GM12878 (cell line): ENCODE measurements around the gene TMEM178A.

Source experiments
- TF ChIP-seq, protein P1 (sequence below), 3 experiments: IDR thresholded peaks in 2 of 3; conservative IDR thresholded peaks in 1 of 3; 2 replicates each; pipeline ENCODE4 v1.5.1; 2011; ENCODE audit warnings: low read depth in 3 of 3, low read length in 3 of 3, mild to moderate bottlenecking in 3 of 3, control low read depth in 2 of 3, moderate library complexity in 2 of 3, inconsistent platforms in 1 of 3, mixed read lengths in 1 of 3; ENCODE audit not compliant: control insufficient read depth in 2 of 3, insufficient read depth in 1 of 3; ENCODE audit errors: extremely low read depth in 1 of 3
- TF ChIP-seq, protein P2 (sequence below): IDR thresholded peaks from 2 replicates; pipeline ENCODE4 v1.6.1; 2012; ENCODE audit warnings: mild to moderate bottlenecking, low read depth, low read length

DNA sequence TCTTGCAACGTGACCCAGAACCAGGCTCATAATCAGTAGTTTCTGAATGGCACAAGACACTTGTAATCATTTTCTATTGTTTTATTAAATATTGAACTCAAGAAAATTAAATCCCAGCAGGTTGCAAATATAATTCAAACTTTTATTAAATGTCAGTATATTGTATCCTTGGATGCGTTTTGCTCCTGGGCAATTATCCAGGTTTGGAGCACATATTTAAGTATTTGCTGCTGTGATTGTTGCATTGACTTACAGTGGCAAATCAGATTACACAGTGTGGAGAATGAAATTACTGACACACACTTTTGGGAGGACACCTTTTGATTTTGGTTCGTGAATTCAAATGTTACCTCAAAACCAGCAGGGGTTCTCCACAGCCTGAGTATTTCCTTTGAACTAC, 27.1 kb upstream of the TMEM178A start:
- TF ChIP-seq, protein P1, sequence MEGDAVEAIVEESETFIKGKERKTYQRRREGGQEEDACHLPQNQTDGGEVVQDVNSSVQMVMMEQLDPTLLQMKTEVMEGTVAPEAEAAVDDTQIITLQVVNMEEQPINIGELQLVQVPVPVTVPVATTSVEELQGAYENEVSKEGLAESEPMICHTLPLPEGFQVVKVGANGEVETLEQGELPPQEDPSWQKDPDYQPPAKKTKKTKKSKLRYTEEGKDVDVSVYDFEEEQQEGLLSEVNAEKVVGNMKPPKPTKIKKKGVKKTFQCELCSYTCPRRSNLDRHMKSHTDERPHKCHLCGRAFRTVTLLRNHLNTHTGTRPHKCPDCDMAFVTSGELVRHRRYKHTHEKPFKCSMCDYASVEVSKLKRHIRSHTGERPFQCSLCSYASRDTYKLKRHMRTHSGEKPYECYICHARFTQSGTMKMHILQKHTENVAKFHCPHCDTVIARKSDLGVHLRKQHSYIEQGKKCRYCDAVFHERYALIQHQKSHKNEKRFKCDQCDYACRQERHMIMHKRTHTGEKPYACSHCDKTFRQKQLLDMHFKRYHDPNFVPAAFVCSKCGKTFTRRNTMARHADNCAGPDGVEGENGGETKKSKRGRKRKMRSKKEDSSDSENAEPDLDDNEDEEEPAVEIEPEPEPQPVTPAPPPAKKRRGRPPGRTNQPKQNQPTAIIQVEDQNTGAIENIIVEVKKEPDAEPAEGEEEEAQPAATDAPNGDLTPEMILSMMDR (IDR thresholded peaks at IDR 0.05 in 2 of 3, conservative IDR thresholded peaks at IDR 0.05 in 1 of 3; ENCODE audit: control insufficient read depth in 2 of 3, extremely low read depth in 1 of 3, insufficient read depth in 1 of 3, low read depth in 3 of 3, low read length in 3 of 3) = no peak
- TF ChIP-seq, protein P2, sequence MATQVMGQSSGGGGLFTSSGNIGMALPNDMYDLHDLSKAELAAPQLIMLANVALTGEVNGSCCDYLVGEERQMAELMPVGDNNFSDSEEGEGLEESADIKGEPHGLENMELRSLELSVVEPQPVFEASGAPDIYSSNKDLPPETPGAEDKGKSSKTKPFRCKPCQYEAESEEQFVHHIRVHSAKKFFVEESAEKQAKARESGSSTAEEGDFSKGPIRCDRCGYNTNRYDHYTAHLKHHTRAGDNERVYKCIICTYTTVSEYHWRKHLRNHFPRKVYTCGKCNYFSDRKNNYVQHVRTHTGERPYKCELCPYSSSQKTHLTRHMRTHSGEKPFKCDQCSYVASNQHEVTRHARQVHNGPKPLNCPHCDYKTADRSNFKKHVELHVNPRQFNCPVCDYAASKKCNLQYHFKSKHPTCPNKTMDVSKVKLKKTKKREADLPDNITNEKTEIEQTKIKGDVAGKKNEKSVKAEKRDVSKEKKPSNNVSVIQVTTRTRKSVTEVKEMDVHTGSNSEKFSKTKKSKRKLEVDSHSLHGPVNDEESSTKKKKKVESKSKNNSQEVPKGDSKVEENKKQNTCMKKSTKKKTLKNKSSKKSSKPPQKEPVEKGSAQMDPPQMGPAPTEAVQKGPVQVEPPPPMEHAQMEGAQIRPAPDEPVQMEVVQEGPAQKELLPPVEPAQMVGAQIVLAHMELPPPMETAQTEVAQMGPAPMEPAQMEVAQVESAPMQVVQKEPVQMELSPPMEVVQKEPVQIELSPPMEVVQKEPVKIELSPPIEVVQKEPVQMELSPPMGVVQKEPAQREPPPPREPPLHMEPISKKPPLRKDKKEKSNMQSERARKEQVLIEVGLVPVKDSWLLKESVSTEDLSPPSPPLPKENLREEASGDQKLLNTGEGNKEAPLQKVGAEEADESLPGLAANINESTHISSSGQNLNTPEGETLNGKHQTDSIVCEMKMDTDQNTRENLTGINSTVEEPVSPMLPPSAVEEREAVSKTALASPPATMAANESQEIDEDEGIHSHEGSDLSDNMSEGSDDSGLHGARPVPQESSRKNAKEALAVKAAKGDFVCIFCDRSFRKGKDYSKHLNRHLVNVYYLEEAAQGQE = no peak
